ENCODE measurements around the gene MRPL39.
A peak's percentile ranks its signal among the peaks of the same experiment; 100 is the strongest.
"Not testable (repeated sequence)": the region's sequence is repeated elsewhere in the genome, so short reads cannot be mapped to it uniquely, and the experiment has no call there.

The MRPL39 gene
- 15.0 reads per million, percentile 40 among the genes with 10 or more reads in this experiment for total RNA-seq

DNA sequence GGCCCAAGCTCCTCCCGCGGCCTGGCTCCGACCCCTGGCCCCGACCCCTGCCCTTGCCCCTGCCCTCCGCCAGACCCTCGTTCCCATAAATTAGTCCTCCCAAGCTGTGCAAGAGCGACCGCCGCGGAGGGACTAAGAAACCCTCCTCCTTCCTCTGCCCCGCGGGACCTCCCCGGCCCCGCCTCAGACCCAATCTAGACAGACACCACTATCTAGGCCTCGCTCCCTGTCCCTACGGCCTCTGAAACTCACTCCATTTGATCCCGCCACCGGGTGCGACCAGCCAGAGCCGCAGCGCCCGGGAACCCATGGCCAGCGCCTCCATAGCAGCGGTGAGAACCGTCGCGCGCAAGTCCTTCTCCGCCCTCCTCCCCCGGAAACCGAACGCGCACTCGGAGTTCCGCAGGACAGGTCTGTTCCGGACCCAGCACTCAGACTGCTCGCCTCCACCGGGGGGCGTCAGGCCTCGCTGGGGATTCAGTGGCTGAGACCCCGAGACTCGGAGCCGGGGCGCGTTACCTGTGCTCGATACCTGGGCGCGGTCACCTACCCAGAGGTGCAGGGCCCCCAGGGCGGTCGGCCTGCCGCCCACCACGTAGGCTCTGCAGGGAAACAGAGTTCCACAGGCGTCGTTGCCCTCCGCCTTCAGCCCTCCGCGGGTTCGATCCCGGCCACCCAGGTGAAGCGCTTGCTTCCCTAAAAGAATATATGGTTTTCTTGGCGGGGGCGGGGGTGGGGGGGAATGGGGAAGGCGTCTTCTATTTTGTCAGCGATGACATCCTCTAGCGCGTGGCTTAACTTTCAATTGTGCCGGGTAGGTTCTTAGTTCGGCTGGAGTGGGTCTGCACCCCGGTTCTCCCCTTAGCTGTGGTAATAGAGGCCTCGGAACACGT lies at the start of gene MRPL39:
Gene MRPL39, minus strand, starts transcription at position 331 of the 893 bp plus-strand sequence. Its CDS starts 6 bp downstream, at position 325.
- peak; percentile 76 for DNase-seq

DNA sequence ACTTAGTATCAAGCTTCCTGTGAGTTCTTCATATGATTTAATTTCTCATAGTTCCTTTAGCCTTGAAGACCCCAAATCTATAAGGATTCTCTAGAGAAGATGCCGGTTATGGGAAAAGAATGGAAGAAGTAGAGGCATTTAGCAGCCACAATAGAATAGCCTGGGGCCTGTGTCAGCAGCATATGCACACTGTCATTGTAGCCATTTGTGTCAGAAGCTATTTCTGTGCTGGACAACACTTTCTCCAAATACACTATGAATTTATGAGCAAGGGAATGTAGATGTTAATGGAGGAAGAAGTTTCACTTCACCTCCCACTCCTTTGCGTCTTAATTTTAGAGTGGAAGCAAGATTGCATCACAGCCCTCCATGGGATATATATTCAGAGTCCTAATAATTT lies 49.1 kb upstream of the MRPL39 start:
- DNase-seq, result no peak

DNA sequence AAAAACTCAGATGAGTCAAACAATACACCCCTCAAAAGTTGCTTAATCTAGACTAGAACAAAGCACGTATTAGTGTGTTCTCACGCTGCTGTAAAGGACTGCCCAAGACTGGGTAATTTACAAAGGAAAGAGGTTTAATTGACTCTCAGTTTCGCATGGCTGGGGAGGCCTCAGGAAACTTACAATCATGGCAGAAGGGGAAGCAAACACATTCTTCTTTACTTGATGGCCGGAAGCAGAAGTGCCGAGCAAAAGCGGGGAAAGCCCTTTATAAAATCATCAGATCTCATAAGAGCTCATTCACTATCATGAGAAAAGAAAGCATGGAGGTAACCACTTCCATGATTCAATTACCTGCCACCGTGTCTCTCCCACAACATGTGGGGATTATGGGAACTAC lies 41.9 kb upstream of the MRPL39 start:
- no peak for DNase-seq

DNA sequence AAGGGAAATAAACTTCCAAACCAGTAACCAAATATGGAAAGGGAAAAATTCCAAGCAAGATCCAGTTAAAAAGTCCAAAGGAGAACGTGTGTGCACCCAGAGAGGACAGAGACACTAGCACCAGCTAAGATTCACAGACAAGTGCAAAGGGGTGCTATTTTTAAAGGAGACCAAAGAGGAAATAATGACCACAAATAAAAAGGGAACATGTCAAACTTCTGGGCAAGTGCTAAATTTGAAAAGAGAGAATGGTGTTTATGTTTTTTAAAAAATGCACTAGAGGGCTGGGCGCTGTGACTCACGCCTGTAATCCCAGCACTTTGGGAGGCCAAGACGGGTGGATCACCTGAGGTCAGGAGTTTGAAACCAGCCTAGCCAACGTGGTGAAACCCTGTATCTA lies 40.4 kb upstream of the MRPL39 start:
- no peak for DNase-seq

DNA sequence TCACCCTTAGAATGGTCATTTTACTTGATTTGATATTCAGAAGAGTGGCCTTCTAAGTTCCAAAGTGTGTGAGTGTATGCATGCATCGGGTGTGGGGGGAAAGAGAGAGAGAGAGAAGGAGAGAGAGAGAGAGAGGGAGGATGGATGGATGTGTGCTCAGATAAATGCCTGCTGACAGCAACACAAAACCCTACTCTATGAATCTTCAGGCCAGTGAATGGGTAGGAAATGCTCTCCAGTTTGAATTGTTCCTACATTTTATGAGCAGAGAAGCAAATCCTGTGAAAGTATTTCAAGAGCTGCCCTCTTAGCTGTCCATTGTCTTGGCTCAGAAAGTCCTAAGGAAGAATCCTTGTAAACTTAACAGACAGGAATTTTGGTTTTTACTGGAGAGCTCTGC lies 39.2 kb upstream of the MRPL39 start:
- DNase-seq, result no peak

DNA sequence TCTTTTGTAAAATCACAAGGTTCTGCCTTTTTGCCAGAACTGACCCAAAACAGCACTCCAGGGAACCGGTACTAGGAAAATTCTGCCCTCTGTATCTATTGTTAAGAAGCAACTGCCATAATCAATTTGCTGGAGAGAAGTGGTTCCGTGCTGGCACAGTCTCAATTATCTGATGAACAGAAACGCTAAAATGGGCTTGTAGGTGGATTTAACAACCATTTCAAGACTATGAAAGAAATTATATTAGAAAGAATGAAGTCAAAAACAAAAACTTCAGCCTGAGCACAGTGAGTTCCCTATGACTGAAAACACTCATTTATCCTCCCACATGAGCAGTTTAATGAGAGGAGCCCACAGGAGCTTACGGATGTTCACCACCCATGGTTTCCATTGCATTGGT lies 36.2 kb upstream of the MRPL39 start:
- DNase-seq, result no peak

DNA sequence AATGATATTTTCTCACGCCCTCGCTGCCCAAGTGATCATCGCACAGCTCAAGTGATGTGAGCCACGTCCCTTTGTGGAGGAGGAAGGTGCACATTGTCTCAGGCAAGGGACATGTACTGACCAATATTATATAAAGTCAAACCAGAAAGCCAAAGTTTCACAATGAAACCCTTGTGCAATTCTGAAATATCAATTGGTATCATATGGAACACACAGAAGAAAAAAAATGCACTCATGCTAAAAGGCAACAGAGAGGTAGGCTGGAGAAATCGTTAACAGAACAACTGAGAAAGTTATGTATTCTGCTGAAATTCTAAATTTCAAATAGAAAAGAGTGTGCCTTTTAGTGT lies 33.6 kb upstream of the MRPL39 start:
- DNase-seq, result no peak

DNA sequence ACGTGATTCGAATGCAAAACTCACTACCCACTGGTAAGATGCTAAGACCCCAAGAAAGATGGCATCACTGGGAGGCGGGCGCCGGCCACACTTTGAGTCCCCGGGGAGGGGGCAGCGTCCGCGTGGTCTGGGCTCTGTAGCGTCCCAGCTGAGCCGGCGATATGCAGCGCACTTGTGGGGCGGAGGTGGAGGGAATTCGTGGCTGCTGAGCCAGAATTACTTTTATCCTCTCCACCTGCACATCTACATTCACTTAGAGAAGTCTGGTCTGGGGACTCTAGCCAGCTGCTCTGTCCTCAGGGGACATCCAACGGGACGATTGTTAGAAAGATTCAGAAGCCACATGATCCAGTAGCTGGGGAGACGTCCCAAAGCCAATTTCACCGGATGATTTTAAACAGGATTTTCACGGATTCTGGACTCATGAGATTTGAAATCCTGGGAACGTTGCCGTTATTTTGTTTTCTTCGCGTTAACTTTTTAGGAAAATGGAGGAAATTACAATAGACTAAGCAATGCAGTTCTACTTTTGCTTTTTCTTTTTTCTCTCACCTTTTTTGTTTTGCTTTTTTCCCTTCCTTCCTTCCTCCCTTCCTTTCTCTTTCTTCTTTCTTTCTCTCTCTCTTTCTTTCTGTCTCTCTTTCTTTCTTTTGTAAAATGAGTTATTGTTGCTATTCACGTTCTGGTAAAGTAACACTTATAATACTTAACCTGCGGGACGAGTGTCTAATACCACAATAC lies 33.1 kb upstream of the MRPL39 start:
- DNase-seq, result no peak

DNA sequence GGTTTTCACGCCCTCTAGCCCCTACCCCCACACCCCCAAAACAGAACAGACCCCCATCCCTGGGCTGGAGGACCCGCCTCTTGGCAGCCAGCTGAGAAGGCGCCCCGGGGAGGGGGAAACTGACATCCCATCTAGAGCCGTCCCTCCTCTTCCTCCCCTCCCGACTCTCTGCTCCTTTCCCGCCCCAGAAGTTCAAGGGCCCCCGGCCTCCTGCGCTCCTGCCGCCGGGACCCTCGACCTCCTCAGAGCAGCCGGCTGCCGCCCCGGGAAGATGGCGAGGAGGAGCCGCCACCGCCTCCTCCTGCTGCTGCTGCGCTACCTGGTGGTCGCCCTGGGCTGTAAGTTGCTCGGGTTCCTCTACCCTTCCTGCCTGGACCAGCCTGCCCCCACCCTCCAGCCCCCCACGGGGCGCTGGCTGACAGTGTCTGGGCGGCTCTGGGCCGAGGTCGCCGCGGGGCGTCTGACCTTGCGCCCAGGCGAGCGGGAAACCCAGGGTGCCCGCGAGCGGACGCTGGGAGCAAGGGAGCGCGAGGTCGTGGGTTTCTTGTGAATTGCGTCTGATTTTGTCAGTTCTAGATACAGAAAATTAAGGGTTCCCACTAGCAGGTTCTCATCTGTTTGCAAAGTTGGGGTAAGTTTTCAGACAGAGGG lies 32.4 kb upstream of the MRPL39 start:
- DNase-seq, result peak; percentile 21

DNA sequence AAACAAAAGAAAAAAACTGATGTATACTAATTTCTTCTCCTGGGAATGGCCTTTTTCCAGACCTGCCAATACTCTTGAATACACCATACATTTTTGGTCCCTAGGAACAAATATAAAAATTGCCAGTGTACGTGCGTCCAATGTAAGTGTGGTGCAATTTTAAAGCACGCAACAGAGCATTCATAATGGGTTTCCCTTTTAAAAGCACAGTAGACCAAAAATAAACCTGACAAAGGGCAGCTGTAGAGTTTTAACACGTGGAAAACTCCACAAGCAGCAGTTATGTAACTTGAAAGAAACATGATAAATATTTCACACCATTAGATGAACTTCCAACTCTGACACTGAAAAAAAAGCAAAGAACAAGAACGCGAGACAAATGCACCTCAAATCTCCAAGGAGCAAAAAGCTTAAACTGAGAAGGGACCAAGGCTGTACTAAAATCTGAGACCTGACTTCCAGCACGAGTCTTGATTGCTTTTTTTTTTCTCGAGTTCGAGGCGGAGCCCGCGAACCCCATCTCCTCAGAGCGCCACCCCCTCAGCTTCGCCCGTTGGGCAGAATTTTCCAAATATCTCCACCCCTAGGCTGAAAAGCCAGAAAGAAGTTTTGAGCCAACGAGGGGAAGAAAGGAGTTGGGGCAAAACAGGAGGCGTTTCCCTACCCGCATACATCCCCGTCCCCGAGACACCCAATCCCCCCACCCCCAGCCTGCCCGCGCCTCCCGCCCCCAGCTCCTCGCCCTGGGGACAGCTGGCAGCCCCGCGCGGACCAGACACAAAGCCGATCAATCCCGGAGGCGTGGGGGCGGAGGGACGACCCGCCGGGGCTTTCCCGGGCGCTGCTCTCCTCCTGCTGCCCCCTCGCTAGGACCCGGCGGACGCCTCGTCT lies 31.6 kb upstream of the MRPL39 start, which contains the start of gene JAM2:
Gene JAM2, plus strand, starts transcription at position 599 of the 891 bp plus-strand sequence. CDS start 564 bp downstream, outside the sequence.
- peak; percentile 18 for DNase-seq

DNA sequence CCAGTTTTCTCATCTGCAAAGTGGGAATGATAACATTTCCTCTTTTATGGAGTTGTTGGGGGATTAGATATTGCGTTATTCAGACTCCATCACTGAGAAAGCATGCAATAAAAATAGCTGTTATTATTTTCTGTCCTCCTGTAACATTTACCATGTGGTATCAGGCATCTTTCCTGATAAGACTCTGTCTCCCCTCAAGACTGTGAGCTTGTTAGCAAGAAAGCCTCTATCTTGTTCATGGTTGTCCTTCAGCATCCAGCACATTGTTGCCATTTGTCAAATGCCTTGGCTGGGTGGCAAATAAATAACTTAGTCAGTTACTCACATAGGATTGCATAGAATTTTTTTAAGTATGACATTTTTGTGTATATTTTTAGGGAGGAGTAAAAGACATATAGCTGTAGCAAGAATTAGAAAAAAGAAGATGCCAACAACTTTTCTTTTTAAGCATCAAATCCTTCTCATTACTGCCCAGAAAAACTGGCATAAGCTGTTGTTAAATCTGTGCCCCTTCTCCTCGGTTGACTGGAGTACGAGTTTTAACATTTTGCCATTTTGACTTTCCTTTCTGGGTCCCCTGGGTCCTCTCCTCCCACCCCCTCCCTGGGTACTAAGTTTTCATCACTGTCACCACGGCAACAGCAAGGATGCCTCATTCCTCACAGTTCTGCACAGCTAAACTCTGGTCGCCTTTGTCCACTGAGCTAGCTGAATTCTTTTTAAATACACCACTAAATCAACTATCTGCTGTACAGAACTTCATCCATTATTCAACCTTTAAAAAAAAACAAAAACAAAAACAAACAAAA lies 30.8 kb upstream of the MRPL39 start:
- DNase-seq, result no peak

DNA sequence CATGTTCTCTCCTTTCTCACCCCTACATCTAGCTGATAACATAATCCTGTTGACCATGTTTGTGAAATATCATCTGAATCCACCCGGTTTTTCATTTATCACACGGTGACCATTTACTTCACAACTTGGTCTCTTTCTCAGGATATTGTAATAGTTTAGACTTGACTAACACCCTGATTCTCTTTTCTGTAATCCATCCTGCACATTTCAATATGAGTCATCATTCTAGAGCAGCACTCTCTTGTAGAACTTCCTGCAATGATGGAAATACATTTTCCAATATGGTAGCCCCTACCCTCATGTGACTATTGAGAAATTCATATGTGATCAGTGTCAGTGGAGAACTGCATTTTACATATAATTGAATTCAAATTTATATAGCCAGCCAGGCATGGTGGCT lies 29.4 kb upstream of the MRPL39 start:
- DNase-seq, result no peak

DNA sequence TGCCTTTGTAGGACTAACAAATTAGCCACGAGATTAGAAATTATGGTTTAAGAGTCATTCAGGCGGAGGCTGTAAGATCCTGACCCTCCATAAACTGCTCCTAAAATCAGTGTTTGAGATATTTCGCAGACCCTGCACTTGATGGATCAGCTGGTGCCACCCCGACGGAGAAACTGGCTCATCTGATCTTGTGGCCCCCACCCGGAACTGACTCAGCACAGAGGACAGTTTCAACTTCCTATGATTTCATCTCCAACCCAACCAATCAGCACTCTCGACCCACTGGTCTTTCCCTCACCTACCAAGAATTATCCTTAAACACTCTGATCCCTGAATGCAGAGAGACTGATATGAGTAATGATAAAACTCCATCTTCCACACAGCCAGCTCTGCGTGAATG lies 28.0 kb upstream of the MRPL39 start:
- DNase-seq, result no peak

DNA sequence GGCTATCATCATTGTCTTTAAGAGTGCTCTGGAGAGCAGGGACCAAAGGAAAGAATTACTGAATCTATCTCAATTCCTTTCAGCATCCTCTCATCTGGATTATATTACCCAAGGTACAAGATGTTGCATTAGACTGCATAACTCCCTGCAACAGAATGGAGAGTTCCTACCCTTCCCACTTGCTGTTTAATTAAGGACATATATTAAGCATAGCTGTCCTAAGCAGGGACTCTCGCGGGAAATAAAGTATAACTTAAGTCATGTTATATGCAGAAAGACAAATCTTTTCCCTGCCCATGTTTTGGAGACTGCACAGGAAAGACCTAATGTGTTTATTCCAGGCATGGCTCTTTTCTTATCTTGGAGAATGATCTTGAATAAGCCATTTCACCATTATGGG lies 25.0 kb upstream of the MRPL39 start:
- DNase-seq, result no peak

DNA sequence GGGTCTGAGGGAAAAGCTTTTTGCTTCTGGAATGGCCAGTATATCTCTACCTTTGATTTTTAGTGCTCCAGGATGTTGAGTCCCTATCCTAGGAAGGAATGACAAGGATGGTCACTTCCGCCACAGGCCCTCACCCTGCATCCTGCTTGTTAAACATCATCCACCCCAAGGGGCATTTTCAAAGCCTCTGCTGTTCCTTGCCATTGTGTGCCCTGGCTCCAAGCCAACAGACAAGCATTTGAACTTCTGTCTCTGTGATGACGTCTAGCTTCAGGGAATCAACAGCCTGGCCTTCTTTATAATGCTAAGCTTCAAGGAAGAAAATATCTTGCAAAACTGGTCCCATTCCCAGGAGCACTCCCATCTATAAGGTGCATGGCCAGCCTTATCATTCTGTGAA lies 19.5 kb upstream of the MRPL39 start:
- no peak for DNase-seq

DNA sequence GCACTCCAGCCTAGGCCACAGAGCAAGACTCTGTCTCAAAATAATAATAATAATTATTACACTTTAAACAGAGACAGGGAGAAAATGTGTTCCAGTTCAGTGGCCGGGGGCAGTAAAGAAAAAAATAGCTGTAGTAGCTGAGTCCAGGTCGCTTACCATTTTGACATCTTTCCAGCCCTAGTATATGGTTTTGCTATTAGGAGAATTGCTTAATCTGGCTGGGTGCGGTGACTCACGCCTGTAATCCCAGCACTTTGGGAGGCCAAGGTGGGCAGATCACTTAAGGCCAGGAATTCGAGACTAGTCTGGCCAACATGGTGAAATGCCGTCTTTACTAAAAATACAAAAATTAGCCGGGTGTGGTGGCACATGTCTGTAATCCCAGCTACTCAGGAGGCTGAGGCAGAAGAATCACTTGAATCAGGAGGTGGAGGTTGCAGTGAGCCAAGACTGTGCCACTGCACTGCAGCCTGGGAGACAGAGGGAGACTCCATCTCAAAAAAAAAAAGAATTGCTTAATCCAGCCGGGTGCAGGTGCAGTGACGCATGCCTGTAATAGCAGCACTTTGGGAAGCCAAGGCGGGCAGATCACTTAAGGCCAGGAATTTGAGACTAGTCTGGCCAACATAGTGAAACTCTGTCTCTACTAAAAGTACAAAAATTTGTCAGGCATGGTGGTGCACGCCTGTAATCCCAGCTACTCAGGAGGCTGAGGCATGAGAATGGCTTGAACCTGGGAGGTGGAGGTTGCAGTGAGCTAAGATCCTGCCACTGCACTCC lies 18.7 kb upstream of the MRPL39 start:
- DNase-seq, result not testable (repeated sequence)

DNA sequence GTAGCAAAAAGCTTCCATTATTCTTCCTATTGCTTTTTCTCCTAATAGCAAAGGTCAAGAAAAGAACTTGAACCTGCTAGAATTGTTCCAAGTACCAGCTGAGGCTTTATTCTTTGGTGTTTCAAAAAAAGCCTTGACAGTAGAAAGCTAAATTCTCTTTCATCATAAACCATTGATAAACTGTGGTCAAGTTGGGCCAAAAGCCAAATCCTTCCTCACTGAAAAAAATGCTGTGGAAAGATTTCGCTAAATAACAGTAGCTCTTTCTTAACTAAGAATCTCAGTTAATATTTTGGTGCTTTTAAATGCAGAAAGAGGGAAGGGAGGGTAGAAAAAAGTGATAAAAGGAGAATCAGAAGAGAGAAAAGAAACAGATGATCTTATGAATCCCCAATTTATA lies 17.8 kb upstream of the MRPL39 start:
- DNase-seq, result no peak

DNA sequence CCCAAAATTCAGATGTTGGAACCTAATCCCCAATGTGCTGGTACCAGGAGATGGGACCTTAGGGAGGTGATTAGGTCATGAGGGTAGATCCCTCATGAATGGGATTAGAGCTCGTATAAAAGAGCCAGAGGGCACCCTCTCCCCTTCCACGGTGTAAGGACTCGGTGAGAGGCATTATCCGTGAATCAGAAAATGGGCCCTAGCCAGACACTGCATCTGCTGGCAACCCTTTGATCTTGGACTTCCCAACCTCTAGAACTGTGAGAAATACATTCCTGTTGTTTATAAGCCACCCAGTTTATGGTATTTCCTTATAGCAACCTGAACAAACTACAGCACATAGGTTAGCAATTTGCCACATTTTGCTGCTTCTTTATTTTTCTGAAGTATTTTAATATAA lies 17.2 kb upstream of the MRPL39 start:
- DNase-seq, result no peak

DNA sequence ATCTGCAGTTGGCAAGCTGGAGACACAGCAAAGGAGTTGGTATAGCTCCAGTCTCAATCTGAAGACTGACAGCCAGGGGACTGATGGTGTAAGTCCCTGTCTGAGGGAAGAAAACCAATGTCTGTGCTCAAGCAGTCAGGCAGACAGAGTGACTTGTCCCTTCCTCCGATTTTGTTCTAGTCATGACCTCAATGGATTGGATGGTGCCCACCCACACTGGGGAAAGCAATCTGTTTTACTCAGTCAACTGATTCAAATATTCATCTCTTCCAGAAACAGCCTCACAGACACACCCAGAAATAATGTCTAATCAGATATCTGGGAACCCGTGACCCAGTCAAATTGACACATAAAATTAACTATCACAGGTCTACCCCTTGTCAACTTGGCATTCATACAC lies 11.9 kb upstream of the MRPL39 start:
- DNase-seq, result no peak

DNA sequence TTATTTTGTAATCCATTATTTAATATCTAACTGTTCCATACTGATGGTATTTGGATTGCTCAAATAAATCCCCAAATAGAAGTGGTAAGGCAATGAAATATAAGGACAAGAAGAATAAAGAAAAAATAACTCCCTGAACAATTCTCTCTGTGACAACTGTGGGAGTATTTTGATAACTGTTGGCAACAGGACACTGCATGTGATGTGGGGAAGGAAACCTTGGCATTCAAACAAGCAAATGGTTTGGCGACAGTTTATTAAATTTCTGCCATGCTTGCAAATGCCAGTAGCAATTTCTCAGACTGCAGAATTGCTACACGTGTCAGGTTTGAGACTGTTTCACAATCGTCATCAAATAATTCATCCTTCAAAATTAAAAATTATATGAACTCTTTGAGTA lies 8.6 kb upstream of the MRPL39 start:
- DNase-seq, result no peak

DNA sequence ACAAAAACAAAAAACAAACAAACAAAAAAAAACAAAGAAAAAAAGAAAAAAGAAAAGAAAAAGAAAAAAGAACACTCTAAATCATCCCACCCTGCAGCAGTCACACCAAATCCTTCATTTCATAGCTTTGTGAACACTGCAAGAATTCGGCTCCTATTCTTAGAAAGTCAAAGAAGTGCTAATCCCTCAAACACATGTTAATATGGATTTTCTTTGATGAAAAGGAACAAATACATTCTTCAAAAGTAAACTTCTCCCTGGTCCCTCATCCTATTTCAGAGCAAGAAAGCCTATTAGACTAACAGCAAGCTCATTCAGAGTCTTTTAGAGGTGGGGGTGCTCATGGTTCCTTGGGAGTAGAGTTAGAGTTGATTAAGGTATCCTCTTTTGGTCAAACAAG lies 7.2 kb upstream of the MRPL39 start:
- no peak for DNase-seq

Measured in effector CD4-positive, alpha-beta T cell (primary cell).